Measurements from ENCODE around the gene KXD1.

GRCh38 chr19:18558604-18559003, 934 bp downstream of the KXD1 start:
- TF ChIP-seq POLR2A (IDR thresholded peaks at IDR 0.05), result no peak
- no peak for TF ChIP-seq CTCF (IDR thresholded peaks at IDR 0.05)
- no peak for TF ChIP-seq POLR2AphosphoS5 (IDR thresholded peaks at IDR 0.05)
